IMR-90 (cell line): Measurements from ENCODE around the gene CBS. TPM values are rescaled to one million over a fixed set of nuclear protein-coding genes. Genes with fewer than 3 reads are reported as not detected.
"Not testable (repeated sequence)": the region's sequence is repeated elsewhere in the genome, so short reads cannot be mapped to it uniquely, and the experiment has no call there.

Source experiments
- ATAC-seq: fragments of 200-7000 bp; cut with Tn5 transposase; 2 replicates; pipeline ENCODE4 v1.9.1; 2020; ENCODE audit warnings: low read depth, mild to moderate bottlenecking, moderate library complexity
- BruUV-seq: library from RNA; stranded (reverse); fragments of 400-500 nt; replicated peaks from 2 replicates; lab custom pipeline; 2021; lab: Mats Ljungman, UMichigan
- CTCF ChIA-PET: fragments of 300-600 bp; formaldehyde crosslinking; extraction: SDS; loops from one replicate; lab custom pipeline; 2021; ENCODE audit warnings: antibody characterized with exemption; lab: Yijun Ruan, JAX
- POLR2A ChIA-PET: fragments of 300-600 bp; sonication (Branson Sonifier 250); formaldehyde crosslinking; loops from one replicate; lab custom pipeline; 2022; ENCODE audit warnings: antibody characterized with exemption; ENCODE audit not compliant: unreplicated experiment; lab: Charles Lee
- DNase-seq: peaks from one replicate; pipeline ENCODE4 v3.0.0; 2013
- H2AFZ ChIP-seq: replicated peaks from 2 replicates; pipeline ENCODE3; 2013; ENCODE audit warnings: low read length, mild to moderate bottlenecking; ENCODE audit not compliant: poor library complexity
- H2AK5ac ChIP-seq: 2 replicates; pipeline ENCODE4 v1.6.1; 2013; ENCODE audit warnings: low read depth, low read length, inconsistent platforms
- H2AK9ac ChIP-seq: replicated peaks from 2 replicates; pipeline ENCODE3; 2013; ENCODE audit warnings: mild to moderate bottlenecking, low read depth, low read length, moderate library complexity; ENCODE audit not compliant: poor library complexity
- H2BK120ac ChIP-seq: 2 replicates; pipeline ENCODE4 v1.6.1; 2013; ENCODE audit warnings: low read depth, low read length, inconsistent platforms
- H2BK15ac ChIP-seq: 3 replicates; pipeline ENCODE4 v1.6.1; 2013; ENCODE audit warnings: low read depth, low read length, inconsistent platforms
- H2BK20ac ChIP-seq: 2 replicates; pipeline ENCODE4 v1.6.1; 2013; ENCODE audit warnings: low read depth, mild to moderate bottlenecking, inconsistent platforms, low read length, moderate library complexity
- H2BK5ac ChIP-seq: 2 replicates; pipeline ENCODE4 v1.6.1; 2013; ENCODE audit warnings: mild to moderate bottlenecking, low read depth, low read length, inconsistent platforms; ENCODE audit not compliant: poor library complexity, severe bottlenecking
- H3K14ac ChIP-seq: replicated peaks from 2 replicates; pipeline ENCODE4 v1.6.1; 2013; ENCODE audit warnings: low read depth, low read length, inconsistent platforms
- H3K18ac ChIP-seq: 2 replicates; pipeline ENCODE4 v1.6.1; 2013; ENCODE audit warnings: low read depth, low read length, control low read depth
- H3K23ac ChIP-seq: 2 replicates; pipeline ENCODE4 v1.6.1; 2013; ENCODE audit warnings: low read depth, low read length, inconsistent platforms
- H3K27ac ChIP-seq: 2 replicates; pipeline ENCODE4 v1.5.1; 2013; ENCODE audit warnings: mild to moderate bottlenecking, control low read depth, low read length; ENCODE audit not compliant: insufficient read depth
- H3K27me3 ChIP-seq: 2 replicates; pipeline ENCODE4 v1.6.1; 2013; ENCODE audit warnings: low read length; ENCODE audit not compliant: control insufficient read depth, insufficient read depth
- H3K36me3 ChIP-seq: 2 replicates; pipeline ENCODE4 v1.6.1; 2013; ENCODE audit warnings: low read length, mixed read lengths; ENCODE audit not compliant: control insufficient read depth, insufficient read depth
- H3K4ac ChIP-seq: 2 replicates; pipeline ENCODE4 v1.6.1; 2013; ENCODE audit warnings: low read depth, low read length, inconsistent platforms
- H3K4me1 ChIP-seq: 2 replicates; pipeline ENCODE4 v1.6.1; 2013; ENCODE audit warnings: low read length, mixed read lengths; ENCODE audit not compliant: control insufficient read depth, insufficient read depth
- H3K4me2 ChIP-seq: 2 replicates; pipeline ENCODE4 v1.6.1; 2013; ENCODE audit warnings: low read depth, mild to moderate bottlenecking, control low read depth, low read length, moderate library complexity
- H3K4me3 ChIP-seq: 2 replicates; pipeline ENCODE4 v1.5.1; 2013; ENCODE audit warnings: low read depth, mild to moderate bottlenecking, control low read depth, low read length, moderate library complexity; ENCODE audit not compliant: insufficient read depth
- H3K56ac ChIP-seq: 2 replicates; pipeline ENCODE4 v1.6.1; 2013; ENCODE audit warnings: low read length, inconsistent platforms; ENCODE audit not compliant: insufficient read depth; ENCODE audit errors: extremely low read depth
- H3K79me1 ChIP-seq, 2 experiments: 2 replicates each; pipeline ENCODE4 v1.6.1; 2013; ENCODE audit warnings: low read length in 2 of 2, inconsistent platforms in 1 of 2, low read depth in 1 of 2
- H3K9ac ChIP-seq: 2 replicates; pipeline ENCODE4 v1.6.1; 2013; ENCODE audit warnings: low read depth, low read length, control low read depth
- H3K9me1 ChIP-seq: 2 replicates; pipeline ENCODE4 v1.6.1; 2013; ENCODE audit warnings: low read length, inconsistent platforms; ENCODE audit not compliant: insufficient read depth
- H3K9me3 ChIP-seq: 2 replicates; pipeline ENCODE4 v1.6.1; 2013; ENCODE audit warnings: low read length; ENCODE audit not compliant: control insufficient read depth, insufficient read depth
- H4K20me1 ChIP-seq: 2 replicates; pipeline ENCODE4 v1.6.1; 2013; ENCODE audit warnings: low read length, inconsistent platforms; ENCODE audit not compliant: insufficient read depth
- H4K5ac ChIP-seq: 2 replicates; pipeline ENCODE4 v1.6.1; 2013; ENCODE audit warnings: mild to moderate bottlenecking, low read depth, low read length, control low read depth
- H4K8ac ChIP-seq, 2 experiments: 2 replicates each; pipeline ENCODE4 v1.6.1; 2013; ENCODE audit warnings: low read depth in 2 of 2, low read length in 2 of 2, control low read depth in 1 of 2, inconsistent platforms in 1 of 2
- H4K91ac ChIP-seq: 2 replicates; pipeline ENCODE4 v1.6.1; 2013; ENCODE audit warnings: low read depth, low read length, inconsistent platforms; ENCODE audit not compliant: insufficient read depth
- WGBS, 2 experiments: methylation state at CpG; one replicate each; pipeline versions ENCODE4 v1.1.5 to v1.1.7; 2013; ENCODE audit warnings: missing lambda C conversion rate in 2 of 2; ENCODE audit not compliant: insufficient read length in 1 of 2; ENCODE audit errors: extremely low coverage in 2 of 2; 5-methylcytosine and 5-hydroxymethylcytosine counted together
- dilution Hi-C: fragments of 300-500 bp; cut with HindIII; formaldehyde crosslinking; loops from one replicate; pipeline ENCODE4 v1.14.3; 2018; ENCODE audit warnings: low sequenced_read_pairs; ENCODE audit not compliant: unreplicated experiment
- in situ Hi-C: fragments of 300-500 bp; cut with MboI; formaldehyde crosslinking; loops from 3 replicates; pipeline ENCODE4 v1.14.3; 2019; ENCODE audit warnings: low sequenced_read_pairs, inconsistent platforms, mixed read lengths
- intact Hi-C: fragments of 100-400 bp; cut with micrococcal nuclease; formaldehyde crosslinking; loops from 2 replicates; pipeline ENCODE4 v1.10.0; 2022
- polyA plus RNA-seq, 3 experiments: library from polyadenylated mRNA; depleted of rRNA; stranded (reverse); fragments of >200 nt; gene quantifications; 2 replicates each; pipeline ENCODE4 v1.2.3, GENCODE V29; 2012; ENCODE audit warnings: low replicate concordance in 1 of 3
- total RNA-seq: library from RNA; depleted of rRNA; stranded (reverse); fragments of >200 nt; gene quantifications from 2 replicates; pipeline ENCODE4 v1.2.3, GENCODE V29; 2012

Gene CBS
- total and polyA plus RNA-seq, 2 of the 4 experiments (the other 2 are of a cell fraction) = 38.5 to 54.3 TPM

DNA sequence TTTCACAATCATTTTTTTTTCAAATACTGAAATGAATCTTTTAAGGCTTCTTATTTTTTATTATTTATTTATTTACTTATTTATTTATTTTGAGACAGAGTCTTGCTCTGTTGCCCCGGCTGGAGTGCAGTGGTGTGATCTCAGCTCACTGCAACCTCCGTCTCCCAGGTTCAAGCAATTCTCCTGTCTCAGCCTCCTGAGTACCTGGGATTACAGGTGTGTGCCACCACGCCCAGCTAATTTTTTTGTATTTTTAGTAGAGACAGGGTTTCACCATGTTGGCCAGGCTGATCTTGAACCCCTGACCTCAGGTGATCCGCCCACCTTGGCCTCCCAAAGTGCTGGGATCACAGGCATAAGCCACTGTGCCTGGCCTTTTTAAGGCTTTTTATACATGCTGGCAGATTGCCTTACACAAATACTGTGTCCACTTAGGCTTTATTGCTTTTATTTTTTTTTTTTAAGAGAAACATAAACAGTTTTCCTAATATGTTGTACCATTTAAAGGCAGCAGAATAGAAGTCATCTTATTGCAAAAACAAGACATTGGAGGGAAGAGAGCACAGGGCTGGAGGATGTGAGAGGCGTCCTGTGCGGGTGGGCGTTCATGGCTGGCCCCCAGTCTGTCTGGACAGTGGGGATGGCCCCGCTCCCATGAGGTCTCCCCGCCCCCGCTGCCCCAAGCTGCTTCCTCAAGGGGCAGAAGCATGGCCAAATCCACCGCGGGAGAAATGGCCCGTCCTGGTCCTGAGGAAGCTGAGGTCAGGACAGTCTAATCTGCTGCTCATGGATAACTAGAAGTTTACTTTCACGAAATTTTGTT, 69.4 kb downstream of the CBS start:
- H2BK15ac ChIP-seq, H3K4ac ChIP-seq, DNase-seq, in situ Hi-C loops, H4K91ac ChIP-seq, CTCF ChIA-PET, POLR2A ChIA-PET, intact Hi-C loops, H4K20me1 ChIP-seq, BruUV-seq, H3K27me3 ChIP-seq, dilution Hi-C loops, H3K9me1 ChIP-seq, H2BK20ac ChIP-seq, H3K14ac ChIP-seq, H3K56ac ChIP-seq, H3K4me1 ChIP-seq, H2AK5ac ChIP-seq, H3K4me3 ChIP-seq, H3K23ac ChIP-seq, H3K9me3 ChIP-seq: not testable (repeated sequence)
- peak overlapping the region; percentile 47; the same call in 1 of the 2 replicates for H3K4me2 ChIP-seq
- ATAC-seq = peak; percentile 65
- H2BK5ac ChIP-seq = peak overlapping the region; percentile 75
- peak overlapping the region; percentile 39 for H2AFZ ChIP-seq
- H3K9ac ChIP-seq = peak overlapping the region; percentile 55; the same call in 1 of the 2 replicates
- peak overlapping the region; percentile 75; the same call in 1 of the 2 replicates for H3K27ac ChIP-seq
- peak overlapping the region; percentile 16 to 86; a peak in 3 of 4 replicates for H4K8ac ChIP-seq
- peak overlapping the region; percentile 22 for H2AK9ac ChIP-seq
- peaks cover 14% of the 10 kb centered on the region for H3K36me3 ChIP-seq
- 35% methylated on average over 6 of the region's 14 CpGs; no CpG with 5 or more reads in 1 of the 2 experiments for WGBS, 2 experiments
- H3K18ac ChIP-seq = peak overlapping the region; percentile 50
- peak overlapping the region; percentile 6; the same call in 1 of the 2 replicates for H2BK120ac ChIP-seq
- H4K5ac ChIP-seq = peak overlapping the region; percentile 46
- H3K79me1 ChIP-seq = peaks cover 29 to 60% of the 10 kb centered on the region in 2 experiments
